Ovary (tissue), 3 donors: ENCODE data around the gene ZNF654.

Source experiments
- CTCF ChIP-seq, 3 donors: fragments of 450-650 bp in 2 of 3; fragments of 200-600 bp in 1 of 3; IDR thresholded peaks; one replicate each; pipeline versions ENCODE4 v1.5.1 to v1.8.0; 2016 to 2022; ENCODE audit warnings: antibody characterized with exemption in 3 of 3, mild to moderate bottlenecking in 1 of 3
- POLR2A ChIP-seq: fragments of 450-650 bp; IDR thresholded peaks from one replicate; pipeline ENCODE4 v1.6.1; 2017; ENCODE audit warnings: antibody characterized with exemption, mild to moderate bottlenecking, moderate library complexity
- donor health status: DM: no; HTN: no; CAD: no.

- TF ChIP-seq CTCF (IDR thresholded peaks at IDR 0.05) (no peak), POLR2A (no peak)
These were observed 130.3 kb downstream of the ZNF654 start for GRCh38 chr3:88189361-88189810.
